ENCODE measurements around the gene LRRC3C.

DNA sequence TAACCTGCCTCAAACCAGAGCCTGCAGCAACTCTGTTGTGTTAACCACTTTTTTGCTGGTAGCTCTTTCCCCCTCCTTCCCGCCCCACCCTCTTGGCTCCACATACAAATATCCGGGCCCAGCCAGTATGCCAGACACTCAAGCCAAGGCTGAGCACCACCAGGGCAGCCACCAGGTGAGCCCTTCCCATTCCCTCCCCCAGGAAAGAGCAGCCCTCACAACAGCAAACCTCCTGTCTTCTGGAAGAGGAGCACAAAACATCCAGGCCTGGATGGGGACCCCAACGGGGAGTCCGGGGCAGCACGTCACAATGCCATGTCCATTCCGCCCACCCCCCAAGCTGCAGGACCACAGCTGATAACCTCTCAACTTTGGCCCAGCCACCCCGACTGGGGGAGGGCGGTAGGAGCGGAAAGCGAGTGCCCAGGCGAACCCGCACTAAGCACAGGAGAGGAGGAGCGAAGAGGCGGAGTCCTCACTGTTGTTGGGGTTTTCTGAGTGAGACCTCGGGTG lies 888 bp upstream of the LRRC3C start:
- no peak for TF ChIP-seq TAF1 (IDR thresholded peaks at IDR 0.05; ENCODE audit: borderline replicate concordance, insufficient read depth, low read length)
- TF ChIP-seq, protein P1, sequence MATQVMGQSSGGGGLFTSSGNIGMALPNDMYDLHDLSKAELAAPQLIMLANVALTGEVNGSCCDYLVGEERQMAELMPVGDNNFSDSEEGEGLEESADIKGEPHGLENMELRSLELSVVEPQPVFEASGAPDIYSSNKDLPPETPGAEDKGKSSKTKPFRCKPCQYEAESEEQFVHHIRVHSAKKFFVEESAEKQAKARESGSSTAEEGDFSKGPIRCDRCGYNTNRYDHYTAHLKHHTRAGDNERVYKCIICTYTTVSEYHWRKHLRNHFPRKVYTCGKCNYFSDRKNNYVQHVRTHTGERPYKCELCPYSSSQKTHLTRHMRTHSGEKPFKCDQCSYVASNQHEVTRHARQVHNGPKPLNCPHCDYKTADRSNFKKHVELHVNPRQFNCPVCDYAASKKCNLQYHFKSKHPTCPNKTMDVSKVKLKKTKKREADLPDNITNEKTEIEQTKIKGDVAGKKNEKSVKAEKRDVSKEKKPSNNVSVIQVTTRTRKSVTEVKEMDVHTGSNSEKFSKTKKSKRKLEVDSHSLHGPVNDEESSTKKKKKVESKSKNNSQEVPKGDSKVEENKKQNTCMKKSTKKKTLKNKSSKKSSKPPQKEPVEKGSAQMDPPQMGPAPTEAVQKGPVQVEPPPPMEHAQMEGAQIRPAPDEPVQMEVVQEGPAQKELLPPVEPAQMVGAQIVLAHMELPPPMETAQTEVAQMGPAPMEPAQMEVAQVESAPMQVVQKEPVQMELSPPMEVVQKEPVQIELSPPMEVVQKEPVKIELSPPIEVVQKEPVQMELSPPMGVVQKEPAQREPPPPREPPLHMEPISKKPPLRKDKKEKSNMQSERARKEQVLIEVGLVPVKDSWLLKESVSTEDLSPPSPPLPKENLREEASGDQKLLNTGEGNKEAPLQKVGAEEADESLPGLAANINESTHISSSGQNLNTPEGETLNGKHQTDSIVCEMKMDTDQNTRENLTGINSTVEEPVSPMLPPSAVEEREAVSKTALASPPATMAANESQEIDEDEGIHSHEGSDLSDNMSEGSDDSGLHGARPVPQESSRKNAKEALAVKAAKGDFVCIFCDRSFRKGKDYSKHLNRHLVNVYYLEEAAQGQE (IDR thresholded peaks at IDR 0.05; ENCODE audit: insufficient read depth in 1 of 2, low read depth in 2 of 2, low read length in 2 of 2), result no peak

Data from PFSK-1 (cell line).